Stomach (tissue), 4 donors: ENCODE measurements around the gene TSHZ2.

Experiments used
- CTCF ChIP-seq, 7 experiments: fragments of 450-650 bp in 4 of 7; fragments of 200-600 bp in 3 of 7; sonication (generic) in 3 of 7; IDR thresholded peaks; one replicate each; pipeline ENCODE4 v1.5.1; 2016 to 2019; ENCODE audit warnings: antibody characterized with exemption in 7 of 7, control low read depth in 2 of 7, mild to moderate bottlenecking in 1 of 7
- POLR2A ChIP-seq, 4 donors: fragments of 450-650 bp; IDR thresholded peaks; one replicate each; pipeline ENCODE4 v1.6.1; 2016; ENCODE audit warnings: antibody characterized with exemption in 4 of 4, control low read depth in 2 of 4, mild to moderate bottlenecking in 1 of 4, moderate library complexity in 1 of 4

GRCh38 chr20:53028337-53029007 is 56.3 kb downstream of the TSHZ2 start:
- TF ChIP-seq CTCF (IDR thresholded peaks at IDR 0.05) = no peak
- no peak for TF ChIP-seq POLR2A (IDR thresholded peaks at IDR 0.05)
